Fibroblast of villous mesenchyme (primary cell): Measurements from ENCODE around the gene GAPDH. TPM values are rescaled to one million over a fixed set of nuclear protein-coding genes. Genes with fewer than 3 reads are reported as not detected.

Experiments used
- DNase-seq: peaks from one replicate; pipeline ENCODE4 v3.0.0-alpha.2; 2010; ENCODE audit warnings: low read depth
- H3K4me3 ChIP-seq: 2 replicates; pipeline ENCODE4 v1.5.1; 2011; ENCODE audit warnings: low read depth, mild to moderate bottlenecking, low read length
- total RNA-seq: library from RNA; depleted of rRNA; stranded (reverse); fragments of >200 nt; gene quantifications from 2 replicates; pipeline ENCODE4 v1.2.3, GENCODE V29; 2012
- TF ChIP-seq, protein P1 (sequence below): IDR thresholded peaks from 2 replicates; pipeline ENCODE4 v1.5.1; 2012; ENCODE audit warnings: low read depth, mild to moderate bottlenecking, low read length; ENCODE audit not compliant: insufficient read depth

The GAPDH gene
- total RNA-seq, 1 donor = 6,118 TPM

DNA sequence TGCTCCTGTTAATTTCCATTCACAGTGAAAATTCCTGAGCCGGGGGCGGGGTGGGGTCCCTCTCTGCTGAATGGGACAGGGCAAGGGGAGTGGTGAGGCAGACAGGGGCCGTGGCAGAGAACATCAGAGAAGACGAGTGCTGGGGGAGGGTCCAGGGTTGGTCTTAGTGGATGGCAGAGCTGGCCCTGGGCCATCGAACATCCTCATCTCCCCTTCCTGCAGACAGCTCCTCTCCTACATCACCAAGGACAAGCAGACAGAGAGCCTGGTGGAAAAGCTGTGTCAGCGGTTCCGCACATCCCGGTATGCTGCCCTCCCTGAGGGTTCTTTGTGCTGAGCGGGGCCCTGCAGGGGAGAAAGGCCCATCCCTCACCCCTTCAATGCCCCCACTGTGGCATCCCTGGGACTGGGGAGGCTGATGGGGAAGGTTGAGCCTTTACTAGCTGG lies 5.0 kb upstream of the GAPDH start:
- TF ChIP-seq, protein P1, sequence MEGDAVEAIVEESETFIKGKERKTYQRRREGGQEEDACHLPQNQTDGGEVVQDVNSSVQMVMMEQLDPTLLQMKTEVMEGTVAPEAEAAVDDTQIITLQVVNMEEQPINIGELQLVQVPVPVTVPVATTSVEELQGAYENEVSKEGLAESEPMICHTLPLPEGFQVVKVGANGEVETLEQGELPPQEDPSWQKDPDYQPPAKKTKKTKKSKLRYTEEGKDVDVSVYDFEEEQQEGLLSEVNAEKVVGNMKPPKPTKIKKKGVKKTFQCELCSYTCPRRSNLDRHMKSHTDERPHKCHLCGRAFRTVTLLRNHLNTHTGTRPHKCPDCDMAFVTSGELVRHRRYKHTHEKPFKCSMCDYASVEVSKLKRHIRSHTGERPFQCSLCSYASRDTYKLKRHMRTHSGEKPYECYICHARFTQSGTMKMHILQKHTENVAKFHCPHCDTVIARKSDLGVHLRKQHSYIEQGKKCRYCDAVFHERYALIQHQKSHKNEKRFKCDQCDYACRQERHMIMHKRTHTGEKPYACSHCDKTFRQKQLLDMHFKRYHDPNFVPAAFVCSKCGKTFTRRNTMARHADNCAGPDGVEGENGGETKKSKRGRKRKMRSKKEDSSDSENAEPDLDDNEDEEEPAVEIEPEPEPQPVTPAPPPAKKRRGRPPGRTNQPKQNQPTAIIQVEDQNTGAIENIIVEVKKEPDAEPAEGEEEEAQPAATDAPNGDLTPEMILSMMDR = no peak
- DNase-seq = no peak
- H3K4me3 ChIP-seq = no peak overlapping the region

DNA sequence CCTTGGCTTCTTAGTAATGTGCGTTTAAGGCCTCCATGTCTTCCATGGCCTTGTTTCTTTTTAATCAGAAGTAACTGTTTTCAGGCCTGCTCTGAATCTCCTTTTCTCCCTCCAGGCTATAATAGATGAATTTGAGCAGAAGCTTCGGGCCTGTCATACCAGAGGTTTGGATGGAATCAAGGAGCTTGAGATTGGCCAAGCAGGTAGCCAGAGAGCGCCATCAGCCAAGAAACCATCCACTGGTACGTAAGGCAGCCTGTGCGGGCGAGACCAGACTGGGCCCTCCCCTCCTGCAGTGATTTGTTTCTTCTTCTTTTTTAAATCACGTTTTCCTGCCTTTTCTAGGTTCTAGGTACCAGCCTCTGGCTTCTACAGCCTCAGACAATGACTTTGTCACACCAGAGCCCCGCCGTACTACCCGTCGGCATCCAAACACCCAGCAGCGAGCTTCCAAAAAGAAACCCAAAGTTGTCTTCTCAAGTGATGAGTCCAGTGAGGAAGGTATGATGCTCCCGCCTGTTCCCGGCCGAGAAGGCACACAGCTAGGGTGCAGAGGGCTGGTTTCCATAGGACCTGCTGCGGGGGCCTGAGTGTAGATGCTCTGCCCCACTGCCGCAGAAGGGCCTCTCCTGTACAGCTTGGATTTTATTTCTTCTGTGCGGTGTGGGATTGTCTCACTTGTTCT lies 3.6 kb upstream of the GAPDH start:
- TF ChIP-seq, protein P1 = no peak
- H3K4me3 ChIP-seq = no peak overlapping the region
- DNase-seq = no peak

DNA sequence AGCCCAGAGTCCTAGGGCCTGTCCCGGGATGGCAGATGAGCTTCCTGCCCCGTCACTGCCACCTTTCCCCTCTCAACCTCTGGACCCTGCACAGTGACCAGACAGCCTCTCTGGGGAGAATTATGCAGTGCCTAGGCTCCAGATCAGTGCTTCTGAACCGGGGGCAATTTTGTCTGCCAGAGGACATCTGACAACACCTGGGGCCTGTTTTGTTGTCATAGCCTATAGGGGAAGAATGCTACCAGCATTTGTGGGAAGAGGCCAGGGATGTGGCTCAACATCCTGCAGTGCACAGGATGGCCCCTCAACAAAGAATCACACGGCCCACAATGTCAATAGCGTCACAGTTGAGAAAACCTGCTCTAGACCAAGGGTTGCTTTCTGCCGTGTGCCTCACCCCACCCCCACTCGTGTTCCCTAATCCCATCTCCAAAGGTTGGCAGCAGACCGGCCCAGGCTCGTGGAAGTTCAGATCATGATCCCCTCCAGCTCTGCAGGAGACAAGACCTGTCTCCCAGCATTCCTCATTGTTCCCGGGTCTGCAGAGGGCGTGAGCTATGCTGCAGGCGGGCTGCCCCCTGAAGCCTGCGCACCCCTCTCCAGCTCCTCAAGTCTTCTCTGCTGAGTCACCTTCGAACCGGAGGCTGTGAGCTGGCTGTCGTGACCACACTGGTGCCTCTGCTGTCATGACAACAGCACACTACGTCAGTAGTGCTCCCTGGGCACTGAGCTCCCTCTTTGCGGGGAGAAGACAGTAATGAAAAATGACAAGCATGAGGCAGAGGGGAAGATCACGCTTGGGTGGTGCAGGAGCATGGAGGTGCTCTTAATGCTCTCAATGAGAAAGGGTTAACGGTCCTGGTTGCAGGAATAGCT lies 2.0 kb upstream of the GAPDH start:
- DNase-seq = peak; percentile 96
- TF ChIP-seq, protein P1 = no peak
- peak overlapping the region; percentile 98 for H3K4me3 ChIP-seq

DNA sequence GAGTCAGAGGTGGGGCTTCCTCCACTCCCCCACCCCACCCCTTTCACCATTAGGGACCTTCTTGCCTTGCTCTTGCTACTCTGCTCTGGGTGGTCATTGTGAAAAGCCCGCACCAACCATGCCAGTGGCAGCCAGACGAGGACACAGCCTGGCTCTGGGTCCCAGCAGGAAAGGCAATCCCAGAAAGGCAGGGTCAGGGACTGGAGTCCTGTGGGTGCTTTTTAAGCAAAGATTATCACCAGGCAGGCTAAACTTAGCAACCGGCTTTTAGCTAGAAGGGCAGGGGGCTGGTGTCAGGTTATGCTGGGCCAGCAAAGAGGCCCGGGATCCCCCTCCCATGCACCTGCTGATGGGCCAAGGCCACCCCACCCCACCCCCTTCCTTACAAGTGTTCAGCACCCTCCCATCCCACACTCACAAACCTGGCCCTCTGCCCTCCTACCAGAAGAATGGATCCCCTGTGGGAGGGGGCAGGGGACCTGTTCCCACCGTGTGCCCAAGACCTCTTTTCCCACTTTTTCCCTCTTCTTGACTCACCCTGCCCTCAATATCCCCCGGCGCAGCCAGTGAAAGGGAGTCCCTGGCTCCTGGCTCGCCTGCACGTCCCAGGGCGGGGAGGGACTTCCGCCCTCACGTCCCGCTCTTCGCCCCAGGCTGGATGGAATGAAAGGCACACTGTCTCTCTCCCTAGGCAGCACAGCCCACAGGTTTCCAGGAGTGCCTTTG lies 1.2 kb upstream of the GAPDH start:
- TF ChIP-seq, protein P1 = no peak
- peak; percentile 67 for DNase-seq
- peak overlapping the region; percentile 98 for H3K4me3 ChIP-seq

DNA sequence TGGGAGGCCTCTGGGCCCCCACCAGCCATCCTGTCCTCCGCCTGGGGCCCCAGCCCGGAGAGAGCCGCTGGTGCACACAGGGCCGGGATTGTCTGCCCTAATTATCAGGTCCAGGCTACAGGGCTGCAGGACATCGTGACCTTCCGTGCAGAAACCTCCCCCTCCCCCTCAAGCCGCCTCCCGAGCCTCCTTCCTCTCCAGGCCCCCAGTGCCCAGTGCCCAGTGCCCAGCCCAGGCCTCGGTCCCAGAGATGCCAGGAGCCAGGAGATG lies 729 bp upstream of the GAPDH start:
- DNase-seq = no peak
- TF ChIP-seq, protein P1 = no peak
- H3K4me3 ChIP-seq = peak overlapping the region; percentile 98

DNA sequence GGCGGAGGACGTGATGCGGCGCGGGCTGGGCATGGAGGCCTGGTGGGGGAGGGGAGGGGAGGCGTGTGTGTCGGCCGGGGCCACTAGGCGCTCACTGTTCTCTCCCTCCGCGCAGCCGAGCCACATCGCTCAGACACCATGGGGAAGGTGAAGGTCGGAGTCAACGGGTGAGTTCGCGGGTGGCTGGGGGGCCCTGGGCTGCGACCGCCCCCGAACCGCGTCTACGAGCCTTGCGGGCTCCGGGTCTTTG lies 303 bp downstream of the GAPDH start:
- no peak for DNase-seq
- H3K4me3 ChIP-seq = peak overlapping the region; percentile 98
- TF ChIP-seq, protein P1 = no peak
